NB4 (cell line): Measurements from ENCODE around the gene MEGF11.

Experiments
- DNase-seq: peaks from one replicate; pipeline ENCODE4 v3.0.0; 2010; ENCODE audit warnings: low read depth
- H3K4me3 ChIP-seq: one replicate; pipeline ENCODE4 v1.5.1; 2011; ENCODE audit warnings: mild to moderate bottlenecking, low read depth, low read length, moderate library complexity
- MYC ChIP-seq: IDR thresholded peaks from 2 replicates; pipeline ENCODE4 v1.6.1; 2011; ENCODE audit warnings: low read depth, low read length
- POLR2A ChIP-seq: IDR thresholded peaks from 2 replicates; pipeline ENCODE4 v1.6.1; 2011; ENCODE audit warnings: mild to moderate bottlenecking; ENCODE audit not compliant: insufficient read length; ENCODE audit errors: extremely low read depth
- TF ChIP-seq, protein P1 (sequence below): IDR thresholded peaks from 2 replicates; pipeline ENCODE4 v1.6.1; 2011; ENCODE audit warnings: low read depth, low read length
- TF ChIP-seq, protein P2 (sequence below): IDR thresholded peaks from one replicate; pipeline ENCODE4 v1.5.1; 2012; ENCODE audit warnings: low read depth, low read length

MEGF11 gene

DNA sequence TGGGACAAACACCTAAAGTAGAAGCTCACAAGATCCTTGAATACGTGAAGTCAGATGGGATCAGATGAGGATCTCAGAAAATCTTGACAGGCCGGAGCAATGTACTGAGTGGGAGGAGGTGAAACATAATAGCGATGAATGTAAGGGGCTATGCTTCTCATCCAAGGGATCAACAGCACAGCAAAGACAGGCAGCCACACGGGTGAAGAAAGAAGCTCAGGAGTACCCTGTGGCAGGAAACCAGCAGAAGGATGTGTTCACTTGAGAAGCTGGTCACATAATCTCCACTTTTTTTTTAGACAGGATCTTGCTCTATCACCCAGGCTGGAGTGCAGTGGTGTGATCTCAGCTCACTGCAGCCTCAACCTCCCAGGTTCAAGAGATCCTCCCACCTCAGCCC, 92.4 kb downstream of the MEGF11 start:
- TF ChIP-seq MYC (no peak), POLR2A (no peak)
- TF ChIP-seq, protein P1, sequence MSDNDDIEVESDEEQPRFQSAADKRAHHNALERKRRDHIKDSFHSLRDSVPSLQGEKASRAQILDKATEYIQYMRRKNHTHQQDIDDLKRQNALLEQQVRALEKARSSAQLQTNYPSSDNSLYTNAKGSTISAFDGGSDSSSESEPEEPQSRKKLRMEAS = no peak
- TF ChIP-seq, protein P2, sequence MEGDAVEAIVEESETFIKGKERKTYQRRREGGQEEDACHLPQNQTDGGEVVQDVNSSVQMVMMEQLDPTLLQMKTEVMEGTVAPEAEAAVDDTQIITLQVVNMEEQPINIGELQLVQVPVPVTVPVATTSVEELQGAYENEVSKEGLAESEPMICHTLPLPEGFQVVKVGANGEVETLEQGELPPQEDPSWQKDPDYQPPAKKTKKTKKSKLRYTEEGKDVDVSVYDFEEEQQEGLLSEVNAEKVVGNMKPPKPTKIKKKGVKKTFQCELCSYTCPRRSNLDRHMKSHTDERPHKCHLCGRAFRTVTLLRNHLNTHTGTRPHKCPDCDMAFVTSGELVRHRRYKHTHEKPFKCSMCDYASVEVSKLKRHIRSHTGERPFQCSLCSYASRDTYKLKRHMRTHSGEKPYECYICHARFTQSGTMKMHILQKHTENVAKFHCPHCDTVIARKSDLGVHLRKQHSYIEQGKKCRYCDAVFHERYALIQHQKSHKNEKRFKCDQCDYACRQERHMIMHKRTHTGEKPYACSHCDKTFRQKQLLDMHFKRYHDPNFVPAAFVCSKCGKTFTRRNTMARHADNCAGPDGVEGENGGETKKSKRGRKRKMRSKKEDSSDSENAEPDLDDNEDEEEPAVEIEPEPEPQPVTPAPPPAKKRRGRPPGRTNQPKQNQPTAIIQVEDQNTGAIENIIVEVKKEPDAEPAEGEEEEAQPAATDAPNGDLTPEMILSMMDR = no peak
- DNase-seq = no peak
- H3K4me3 ChIP-seq = no peak overlapping the region

DNA sequence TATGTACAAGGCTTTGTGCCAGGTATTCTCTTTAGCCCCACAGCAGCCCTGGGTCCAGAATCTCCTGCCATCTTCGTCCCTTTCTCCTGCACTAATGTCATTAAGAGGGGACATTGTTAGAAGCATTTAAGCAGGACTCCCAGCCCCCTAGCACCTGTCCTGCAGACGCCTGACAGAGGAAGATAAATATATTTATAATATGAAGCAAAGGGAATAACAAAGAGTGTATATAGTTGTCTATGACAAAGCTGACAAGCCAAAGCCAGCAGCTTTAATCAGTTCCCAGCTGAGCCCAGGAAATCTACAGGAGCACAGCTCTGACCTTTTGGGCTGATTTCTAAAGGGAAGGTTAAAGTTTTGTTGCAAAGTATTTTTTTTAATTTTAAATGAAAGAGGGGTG, 96.0 kb downstream of the MEGF11 start:
- TF ChIP-seq, protein P1 = no peak
- TF ChIP-seq, protein P2 = no peak
- DNase-seq = no peak
- no peak overlapping the region for H3K4me3 ChIP-seq

DNA sequence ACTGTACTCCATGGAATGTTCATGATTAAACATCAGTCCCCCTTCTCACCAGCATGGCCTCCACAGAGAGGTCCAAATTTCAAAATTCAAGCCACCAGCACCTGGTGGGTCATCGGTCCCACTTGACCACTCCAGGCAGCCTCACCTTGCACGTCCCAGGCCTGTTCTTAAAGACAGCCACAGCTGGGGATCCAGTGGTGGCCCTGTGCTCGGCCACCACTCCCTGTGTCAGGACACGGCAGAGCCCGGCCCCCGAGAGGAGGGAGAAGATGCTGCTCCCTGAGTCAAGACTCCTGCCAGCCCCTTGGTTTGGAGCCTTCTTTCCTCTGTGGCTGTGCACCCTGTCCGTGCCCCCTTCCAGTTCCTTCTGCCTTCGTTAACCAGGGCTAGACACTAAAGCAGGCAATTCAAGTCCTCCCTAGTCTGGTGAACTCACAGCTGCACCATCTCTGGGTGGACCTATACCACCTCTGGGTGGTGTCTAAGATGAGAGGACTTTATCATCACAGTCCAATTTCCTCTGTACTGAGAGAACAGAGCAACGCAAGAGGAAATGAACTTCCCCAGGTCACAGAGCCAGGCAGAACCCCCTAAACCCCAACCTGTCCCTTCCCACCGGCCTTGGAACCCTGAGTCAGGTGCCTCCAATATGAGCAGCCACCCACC, 97.1 kb downstream of the MEGF11 start:
- DNase-seq = no peak
- TF ChIP-seq, protein P1 = no peak
- TF ChIP-seq POLR2A (no peak), MYC (no peak)
- TF ChIP-seq, protein P2 = no peak
- H3K4me3 ChIP-seq = no peak overlapping the region

DNA sequence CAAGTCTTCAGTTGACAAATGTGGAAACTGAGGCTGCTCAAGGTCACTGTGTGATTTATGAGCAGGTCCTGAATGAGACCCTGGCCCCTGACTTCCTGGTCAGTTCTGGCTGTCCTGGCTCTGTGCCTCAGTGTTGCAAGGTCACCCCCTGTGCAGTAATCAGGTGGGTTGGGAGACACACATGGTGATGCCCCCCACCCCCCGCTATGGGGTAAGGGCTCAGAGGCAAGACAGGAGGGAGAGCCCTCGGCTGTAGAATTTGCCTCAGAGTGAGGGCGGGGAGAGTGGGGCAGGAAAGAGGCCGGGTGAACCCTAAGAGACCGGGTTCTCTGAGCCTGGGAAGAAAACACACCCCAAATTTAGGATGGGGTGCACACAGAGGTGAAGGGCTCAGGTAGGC, 98.5 kb downstream of the MEGF11 start:
- no peak for DNase-seq
- TF ChIP-seq POLR2A = no peak
- no peak overlapping the region for H3K4me3 ChIP-seq

DNA sequence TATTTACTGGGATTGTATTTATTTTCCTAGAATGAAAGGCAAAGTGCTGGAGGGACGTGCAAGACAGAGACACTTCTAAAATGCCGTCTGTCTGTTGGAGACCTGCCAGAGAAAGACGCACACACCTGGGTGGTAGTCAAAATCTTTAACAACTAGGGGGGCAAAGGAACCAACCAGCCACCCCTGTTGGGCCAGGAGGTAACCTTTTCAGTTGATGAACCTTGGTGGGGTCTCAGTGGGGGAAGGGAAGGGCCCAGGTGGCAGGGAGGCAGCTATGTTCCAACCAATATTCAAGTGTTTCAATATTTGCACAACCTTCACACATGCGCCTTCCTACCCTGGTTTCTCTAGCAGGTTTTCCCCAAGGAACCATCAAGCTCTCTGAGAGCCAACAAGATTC, 99.0 kb downstream of the MEGF11 start:
- TF ChIP-seq POLR2A = no peak
- no peak overlapping the region for H3K4me3 ChIP-seq
- DNase-seq = no peak

DNA sequence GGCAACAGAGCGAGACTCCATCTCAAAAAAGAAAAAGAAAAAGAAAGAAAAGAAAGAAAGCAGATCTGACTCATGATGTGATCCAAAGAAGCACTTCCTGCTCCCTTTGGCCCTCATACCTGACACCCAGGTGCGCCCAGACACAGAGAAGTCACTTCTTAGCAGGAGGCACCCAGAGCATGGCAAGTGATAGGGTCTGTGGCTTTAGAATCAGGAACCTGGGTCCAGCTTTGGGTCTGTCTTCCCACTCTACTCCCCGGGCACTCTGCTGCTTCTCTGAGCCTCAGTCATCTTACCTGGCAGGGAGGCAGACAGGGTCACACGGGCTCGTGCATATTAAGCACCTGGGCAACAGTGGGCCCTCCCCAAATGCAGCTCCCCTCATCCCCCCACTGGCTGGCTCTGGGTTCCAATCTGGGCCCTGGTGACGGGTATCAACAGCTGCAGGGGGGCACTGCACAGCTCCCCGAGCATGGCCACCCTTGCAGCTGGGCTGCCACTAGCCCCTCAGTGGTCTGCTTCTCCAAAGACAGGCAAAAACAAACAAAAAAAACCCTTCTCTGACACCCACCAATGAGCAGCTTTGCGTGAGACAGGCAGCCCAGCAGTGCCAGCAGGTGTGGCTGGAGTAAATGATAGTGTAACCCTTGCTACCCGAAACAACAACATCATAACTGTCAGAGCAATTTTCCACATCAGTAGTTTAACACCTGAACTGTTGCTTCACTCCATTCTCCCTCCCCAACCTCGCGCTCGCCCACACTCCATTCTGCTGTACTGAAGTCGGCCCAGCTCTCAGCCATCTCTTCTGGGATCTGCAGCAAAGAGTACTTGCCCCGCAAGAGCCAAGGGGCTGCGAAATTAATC, 99.8 kb downstream of the MEGF11 start:
- DNase-seq = no peak
- TF ChIP-seq, protein P1 = no peak
- TF ChIP-seq, protein P2 = no peak
- TF ChIP-seq MYC (no peak), POLR2A (no peak)
- no peak overlapping the region for H3K4me3 ChIP-seq
